ACC112 (cell line): Measurements from ENCODE around the gene CDC25B.

Source experiments
- H2AFZ ChIP-seq: fragments of 200-600 bp; sonication (generic); one replicate; pipeline ENCODE4 v1.6.0; 2017; ENCODE audit warnings: antibody characterized with exemption, low read length; ENCODE audit not compliant: unreplicated experiment
- H3K27ac ChIP-seq: fragments of 200-600 bp; sonication (generic); 2 replicates; pipeline ENCODE4 v1.5.1; 2014; ENCODE audit warnings: low read depth, mild to moderate bottlenecking, antibody characterized with exemption, low read length, moderate library complexity
- H3K27me3 ChIP-seq: fragments of 200-600 bp; sonication (generic); 2 replicates; pipeline ENCODE4 v1.6.1; 2014; ENCODE audit warnings: mild to moderate bottlenecking, antibody characterized with exemption, low read length, moderate library complexity, mixed read lengths; ENCODE audit not compliant: insufficient read depth
- H3K36me3 ChIP-seq: fragments of 200-600 bp; sonication (generic); 2 replicates; pipeline ENCODE4 v1.6.1; 2016; ENCODE audit warnings: mild to moderate bottlenecking, antibody characterized with exemption, low read length, moderate library complexity, mixed read lengths; ENCODE audit not compliant: insufficient read depth
- H3K4me1 ChIP-seq: fragments of 200-600 bp; sonication (generic); one replicate; pipeline ENCODE4 v1.6.1; 2016; ENCODE audit warnings: low read length, mixed read lengths; ENCODE audit not compliant: insufficient read depth, unreplicated experiment, control insufficient read depth
- H3K4me3 ChIP-seq: fragments of 200-600 bp; sonication (generic); 2 replicates; pipeline ENCODE4 v1.5.1; 2014; ENCODE audit warnings: mild to moderate bottlenecking, low read depth, low read length
- H3K79me2 ChIP-seq: fragments of 200-600 bp; sonication (generic); one replicate; pipeline ENCODE4 v1.6.0; 2016; ENCODE audit warnings: low read length; ENCODE audit not compliant: control insufficient read depth, unreplicated experiment, insufficient read depth

Gene CDC25B

DNA sequence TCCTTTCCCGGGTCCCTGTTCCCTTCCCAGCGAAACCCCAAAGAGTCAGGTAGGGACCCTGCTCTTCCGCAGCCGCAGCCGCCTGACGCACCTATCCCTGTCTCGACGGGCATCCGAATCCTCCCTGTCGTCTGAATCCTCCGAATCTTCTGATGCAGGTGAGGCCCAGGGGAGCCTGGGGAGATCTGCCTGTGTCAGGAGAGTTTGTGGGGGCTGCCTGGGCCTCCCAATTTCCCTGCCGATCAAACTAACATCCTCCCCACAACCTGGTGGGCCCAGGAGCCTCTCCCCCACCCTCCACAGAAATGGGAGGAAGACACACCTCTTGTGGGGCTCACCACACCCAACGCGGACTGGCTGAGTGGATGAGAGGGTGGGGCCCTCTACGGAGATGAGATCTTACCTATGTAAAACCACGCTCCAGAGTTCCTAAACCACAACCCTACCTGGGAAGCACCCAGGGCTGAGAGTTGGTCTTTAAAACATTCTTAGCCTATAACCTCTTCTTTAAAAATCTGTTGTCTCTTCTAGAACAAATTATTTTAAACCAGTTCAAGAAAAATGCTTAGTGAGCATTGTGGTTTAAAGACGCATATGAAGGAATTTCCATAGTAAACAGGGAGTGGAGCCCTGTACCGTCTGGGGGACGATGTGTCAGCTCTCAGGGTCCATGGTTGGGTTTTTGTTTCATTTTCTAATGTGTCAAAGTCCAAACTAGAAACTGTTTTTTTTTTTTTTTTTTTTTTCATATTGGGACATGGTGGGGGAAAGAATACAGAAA is 1.7 kb downstream of the CDC25B start:
- H3K27ac ChIP-seq: peak overlapping the region; percentile 60
- H3K36me3 ChIP-seq: peaks cover 41% of the 10 kb centered on the region; the same call in 1 of the 2 replicates
- peaks cover 55% of the 10 kb centered on the region for H3K79me2 ChIP-seq
- peaks cover 26% of the 10 kb centered on the region for H3K4me1 ChIP-seq
- H2AFZ ChIP-seq: no peak overlapping the region
- no peaks in the 10 kb centered on the region for H3K27me3 ChIP-seq
- H3K4me3 ChIP-seq: peak overlapping the region; percentile 85

- Histone ChIP-seq H3K36me3 (peaks cover 47% of the 10 kb centered on the region; the same call in 1 of the 2 replicates), H3K4me1 (peaks cover 26% of the 10 kb centered on the region), H3K4me3 (peak overlapping the region; percentile 85), H3K79me2 (peaks cover 55% of the 10 kb centered on the region), H3K27ac (peak overlapping the region; percentile 60), H2AFZ (no peak overlapping the region), H3K27me3 (no peaks in the 10 kb centered on the region)
Measured at GRCh38 chr20:3798373-3798768, 2.3 kb downstream of the CDC25B start.

DNA sequence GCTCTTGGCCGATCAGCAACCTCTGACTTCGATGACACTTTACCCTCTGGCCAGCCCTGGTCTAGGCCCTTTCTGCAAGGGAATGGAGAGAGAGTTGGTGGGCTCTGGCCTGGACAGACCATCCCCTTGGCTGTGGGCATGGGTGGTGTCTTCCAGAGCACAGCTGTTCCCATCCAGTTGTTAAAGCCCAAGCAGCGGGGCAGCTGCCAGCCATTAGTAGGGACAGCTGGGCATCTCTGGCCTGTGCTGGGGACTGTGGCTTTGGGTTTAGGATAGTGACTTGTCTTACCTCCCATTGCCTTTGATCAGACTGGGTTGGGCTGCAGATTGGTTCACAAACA is 2.8 kb downstream of the CDC25B start:
- Histone ChIP-seq H3K4me1 (peaks cover 29% of the 10 kb centered on the region), H2AFZ (no peak overlapping the region), H3K4me3 (peak overlapping the region; percentile 85), H3K36me3 (peaks cover 47% of the 10 kb centered on the region), H3K27me3 (no peaks in the 10 kb centered on the region), H3K27ac (no peak overlapping the region), H3K79me2 (peaks cover 55% of the 10 kb centered on the region)

GRCh38 chr20:3800256-3800877 is 4.3 kb downstream of the CDC25B start:
- Histone ChIP-seq H3K27me3 (no peaks in the 10 kb centered on the region), H3K79me2 (peaks cover 55% of the 10 kb centered on the region), H3K27ac (no peak overlapping the region), H3K4me3 (no peak overlapping the region), H2AFZ (no peak overlapping the region), H3K36me3 (peaks cover 54% of the 10 kb centered on the region), H3K4me1 (peaks cover 37% of the 10 kb centered on the region)

- peaks cover 58% of the 10 kb centered on the region for H3K36me3 ChIP-seq
Measured at GRCh38 chr20:3800878-3801260, 4.8 kb downstream of the CDC25B start.

GRCh38 chr20:3801299-3801698 is 5.2 kb downstream of the CDC25B start:
- Histone ChIP-seq H3K79me2 (peaks cover 55% of the 10 kb centered on the region), H3K4me1 (peaks cover 47% of the 10 kb centered on the region), H3K36me3 (peaks cover 58% of the 10 kb centered on the region), H3K4me3 (no peak overlapping the region), H2AFZ (no peak overlapping the region), H3K27me3 (no peaks in the 10 kb centered on the region), H3K27ac (no peak overlapping the region)

More at GRCh38 chr20:3800878-3801260, 4.8 kb downstream of the CDC25B start:
- Histone ChIP-seq H3K27ac (no peak overlapping the region), H3K79me2 (peaks cover 55% of the 10 kb centered on the region), H3K27me3 (no peaks in the 10 kb centered on the region), H3K4me3 (no peak overlapping the region), H3K4me1 (peaks cover 42% of the 10 kb centered on the region), H2AFZ (no peak overlapping the region)

GRCh38 chr20:3801846-3802245 is 5.7 kb downstream of the CDC25B start:
- no peak overlapping the region for H3K4me3 ChIP-seq
- no peak overlapping the region for H3K27ac ChIP-seq
- peaks cover 49% of the 10 kb centered on the region for H3K79me2 ChIP-seq
- H3K4me1 ChIP-seq: peaks cover 51% of the 10 kb centered on the region
- H3K27me3 ChIP-seq: no peaks in the 10 kb centered on the region
- no peak overlapping the region for H2AFZ ChIP-seq
- H3K36me3 ChIP-seq: peaks cover 58% of the 10 kb centered on the region

DNA sequence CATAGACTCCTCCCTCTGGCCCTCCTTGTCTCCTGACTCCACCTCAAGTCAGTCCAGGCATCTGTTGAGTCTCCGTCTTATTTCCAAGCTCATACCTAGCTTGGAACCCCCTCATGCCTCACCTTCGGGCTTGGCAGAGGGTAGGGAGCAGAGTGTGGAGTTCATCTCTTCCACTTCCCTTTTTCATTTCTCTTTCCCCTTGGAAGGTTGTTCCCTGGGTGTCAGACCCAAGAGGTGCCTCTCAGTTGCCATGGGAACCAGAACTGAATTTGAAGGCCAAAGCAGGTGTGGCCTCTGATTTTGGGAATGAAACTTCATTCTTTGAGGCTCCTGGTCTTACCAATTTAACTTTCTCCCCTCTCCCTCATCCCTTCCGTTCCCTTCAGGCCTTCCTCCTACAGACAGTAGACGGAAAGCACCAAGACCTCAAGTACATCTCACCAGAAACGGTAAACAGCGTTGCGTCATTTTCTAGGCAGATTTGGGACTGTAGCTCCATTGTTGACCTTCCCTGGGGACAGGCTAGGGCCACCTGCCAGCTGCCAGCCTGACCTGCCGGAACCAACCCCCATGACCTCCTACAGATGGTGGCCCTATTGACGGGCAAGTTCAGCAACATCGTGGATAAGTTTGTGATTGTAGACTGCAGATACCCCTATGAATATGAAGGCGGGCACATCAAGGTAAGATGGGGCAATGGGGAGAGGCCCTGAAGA is 6.6 kb downstream of the CDC25B start:
- Histone ChIP-seq H3K27me3 (no peaks in the 10 kb centered on the region), H3K79me2 (peaks cover 41% of the 10 kb centered on the region), H3K4me1 (peaks cover 54% of the 10 kb centered on the region), H2AFZ (no peak overlapping the region), H3K27ac (0 out of 2 replicates have a peak overlapping the region, but pooled peaks have one; percentile 4), H3K4me3 (no peak overlapping the region), H3K36me3 (peaks cover 54% of the 10 kb centered on the region)

- no peak overlapping the region for H3K27ac ChIP-seq
- no peak overlapping the region for H3K4me3 ChIP-seq
- peaks cover 57% of the 10 kb centered on the region for H3K4me1 ChIP-seq
- no peaks in the 10 kb centered on the region for H3K27me3 ChIP-seq
- H2AFZ ChIP-seq: no peak overlapping the region
- peaks cover 51% of the 10 kb centered on the region for H3K36me3 ChIP-seq
- H3K79me2 ChIP-seq: peaks cover 35% of the 10 kb centered on the region
Measured at GRCh38 chr20:3803289-3803688, 7.2 kb downstream of the CDC25B start.

GRCh38 chr20:3803854-3804253 is 7.7 kb downstream of the CDC25B start:
- H3K4me3 ChIP-seq: no peak overlapping the region
- no peak overlapping the region for H2AFZ ChIP-seq
- H3K27ac ChIP-seq: peak overlapping the region; percentile 97
- H3K79me2 ChIP-seq: peaks cover 29% of the 10 kb centered on the region
- peaks cover 46% of the 10 kb centered on the region for H3K36me3 ChIP-seq
- no peaks in the 10 kb centered on the region for H3K27me3 ChIP-seq
- peaks cover 55% of the 10 kb centered on the region for H3K4me1 ChIP-seq
